ENCODE results near the gene OPRL1.

The OPRL1 gene

DNA sequence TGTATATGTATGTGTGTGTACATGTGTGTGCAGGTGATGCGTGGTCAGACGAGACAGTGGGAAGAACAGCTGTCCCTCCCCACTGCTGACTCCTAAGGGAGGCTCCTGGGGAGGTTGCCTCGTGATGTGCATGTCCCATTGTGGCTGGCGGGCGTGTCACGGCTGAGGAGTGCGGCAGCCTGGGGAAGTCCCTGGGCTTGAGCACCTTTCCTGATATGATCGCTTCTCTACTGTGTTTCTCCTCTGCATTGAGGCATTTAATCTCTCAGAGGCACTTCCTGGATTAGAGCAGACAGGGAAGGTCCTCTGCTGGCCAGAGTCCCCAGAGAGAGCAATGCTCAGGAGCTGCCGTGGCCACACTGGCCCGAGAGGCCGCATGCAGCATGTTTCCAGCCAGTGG, 16.0 kb downstream of the OPRL1 start:
- no peak overlapping the region for H3K18ac ChIP-seq (ENCODE audit: low read length)
- no peak overlapping the region for H3K9ac ChIP-seq (ENCODE audit: low read length)
- no peak overlapping the region for H2BK12ac ChIP-seq (ENCODE audit: low read length)
- no peaks in the 10 kb centered on the region for H3K27me3 ChIP-seq (ENCODE audit: insufficient read depth, low read length)
- no peak overlapping the region for H2BK120ac ChIP-seq (ENCODE audit: insufficient read depth, low read length, poor library complexity)
- WGBS (ENCODE audit: extremely low coverage, insufficient coverage, insufficient read length), result no CpG with 5 or more reads among the region's 11 CpGs
- H2AK5ac ChIP-seq (ENCODE audit: low read length), result no peak overlapping the region
- no peak overlapping the region for H4K91ac ChIP-seq (ENCODE audit: low read depth, low read length)
- H3K4me2 ChIP-seq (ENCODE audit: low read length), result no peak overlapping the region
- no peak overlapping the region for H4K8ac ChIP-seq (ENCODE audit: low read depth, low read length)
- no peaks in the 10 kb centered on the region for H3K4me1 ChIP-seq (ENCODE audit: control insufficient read depth in 1 of 2, insufficient read depth in 2 of 2, low read length in 2 of 2)
- H3K36me3 ChIP-seq (ENCODE audit: control insufficient read depth in 1 of 2, insufficient read depth in 2 of 2, low read length in 2 of 2), result no peaks in the 10 kb centered on the region
- H3K14ac ChIP-seq (ENCODE audit: low read length), result no peak overlapping the region
- no peak overlapping the region for H3K4me3 ChIP-seq (ENCODE audit: low read depth, low read length)
- H4K12ac ChIP-seq (ENCODE audit: low read depth, low read length), result no peak overlapping the region
- no peak overlapping the region for H3K23ac ChIP-seq (ENCODE audit: low read length)
- H3K79me1 ChIP-seq (ENCODE audit: low read length), result no peaks in the 10 kb centered on the region
- no peak overlapping the region for H2BK5ac ChIP-seq (ENCODE audit: low read depth, low read length, poor library complexity)
- no peak overlapping the region for H3K4ac ChIP-seq (ENCODE audit: low read depth, low read length)
- no peak overlapping the region for H3K27ac ChIP-seq (ENCODE audit: low read depth, low read length)
- no peak overlapping the region for H2AFZ ChIP-seq (ENCODE audit: insufficient read depth, low read length, poor library complexity)
- peaks cover 11% of the 10 kb centered on the region for H3K9me3 ChIP-seq (ENCODE audit: insufficient read depth, low read depth, low read length)
- no peak for DNase-seq
- H3K79me2 ChIP-seq (ENCODE audit: control insufficient read depth, insufficient read depth, low read length, poor library complexity), result no peaks in the 10 kb centered on the region

DNA sequence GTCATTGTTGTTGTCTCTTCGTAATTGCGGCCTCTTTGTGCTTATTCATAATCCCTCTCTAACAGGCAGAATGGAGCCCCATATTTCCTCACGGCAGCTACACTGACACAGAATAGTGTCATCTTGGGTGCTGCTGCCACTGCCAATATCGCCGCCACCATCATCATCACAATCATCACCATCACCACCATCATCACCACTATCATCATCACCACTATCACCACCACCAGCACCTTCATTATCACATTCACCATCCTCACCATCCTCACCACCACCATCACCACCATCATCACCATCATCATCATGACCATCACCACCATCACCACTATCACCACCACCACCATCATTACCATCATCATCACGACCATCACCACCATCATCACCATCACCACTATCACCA, 16.7 kb downstream of the OPRL1 start:
- Histone ChIP-seq H2BK120ac (ENCODE audit: insufficient read depth, low read length, poor library complexity) (no peak overlapping the region), H4K91ac (ENCODE audit: low read depth, low read length) (no peak overlapping the region), H3K14ac (ENCODE audit: low read length) (no peak overlapping the region), H3K4me2 (ENCODE audit: low read length) (no peak overlapping the region), H4K12ac (ENCODE audit: low read depth, low read length) (no peak overlapping the region), H3K9ac (ENCODE audit: low read length) (no peak overlapping the region), H4K8ac (ENCODE audit: low read depth, low read length) (no peak overlapping the region), H3K4ac (ENCODE audit: low read depth, low read length) (no peak overlapping the region), H2AFZ (ENCODE audit: insufficient read depth, low read length, poor library complexity) (no peak overlapping the region), H3K9me3 (ENCODE audit: insufficient read depth, low read depth, low read length) (peaks cover 11% of the 10 kb centered on the region), H3K27ac (ENCODE audit: low read depth, low read length) (no peak overlapping the region), H3K4me3 (ENCODE audit: low read depth, low read length) (no peak overlapping the region), H3K27me3 (ENCODE audit: insufficient read depth, low read length) (no peaks in the 10 kb centered on the region), H2BK12ac (ENCODE audit: low read length) (no peak overlapping the region), H3K18ac (ENCODE audit: low read length) (no peak overlapping the region), H3K4me1 (ENCODE audit: control insufficient read depth in 1 of 2, insufficient read depth in 2 of 2, low read length in 2 of 2) (no peaks in the 10 kb centered on the region), H3K36me3 (ENCODE audit: control insufficient read depth in 1 of 2, insufficient read depth in 2 of 2, low read length in 2 of 2) (no peaks in the 10 kb centered on the region), H3K79me2 (ENCODE audit: control insufficient read depth, insufficient read depth, low read length, poor library complexity) (no peaks in the 10 kb centered on the region), H2BK5ac (ENCODE audit: low read depth, low read length, poor library complexity) (no peak overlapping the region), H3K23ac (ENCODE audit: low read length) (no peak overlapping the region), H3K79me1 (ENCODE audit: low read length) (no peaks in the 10 kb centered on the region), H2AK5ac (ENCODE audit: low read length) (no peak overlapping the region)
- WGBS (ENCODE audit: extremely low coverage, insufficient coverage, insufficient read length), result no CpG with 5 or more reads among the region's 6 CpGs
- DNase-seq, result no peak

DNA sequence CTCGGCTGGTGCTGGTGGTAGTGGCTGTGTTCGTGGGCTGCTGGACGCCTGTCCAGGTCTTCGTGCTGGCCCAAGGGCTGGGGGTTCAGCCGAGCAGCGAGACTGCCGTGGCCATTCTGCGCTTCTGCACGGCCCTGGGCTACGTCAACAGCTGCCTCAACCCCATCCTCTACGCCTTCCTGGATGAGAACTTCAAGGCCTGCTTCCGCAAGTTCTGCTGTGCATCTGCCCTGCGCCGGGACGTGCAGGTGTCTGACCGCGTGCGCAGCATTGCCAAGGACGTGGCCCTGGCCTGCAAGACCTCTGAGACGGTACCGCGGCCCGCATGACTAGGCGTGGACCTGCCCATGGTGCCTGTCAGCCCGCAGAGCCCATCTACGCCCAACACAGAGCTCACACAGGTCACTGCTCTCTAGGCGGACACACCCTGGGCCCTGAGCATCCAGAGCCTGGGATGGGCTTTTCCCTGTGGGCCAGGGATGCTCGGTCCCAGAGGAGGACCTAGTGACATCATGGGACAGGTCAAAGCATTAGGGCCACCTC, 18.7 kb downstream of the OPRL1 start:
- Histone ChIP-seq H3K79me2 (ENCODE audit: control insufficient read depth, insufficient read depth, low read length, poor library complexity) (no peaks in the 10 kb centered on the region), H3K9ac (ENCODE audit: low read length) (no peak overlapping the region), H4K91ac (ENCODE audit: low read depth, low read length) (no peak overlapping the region), H2BK120ac (ENCODE audit: insufficient read depth, low read length, poor library complexity) (no peak overlapping the region), H2BK12ac (ENCODE audit: low read length) (no peak overlapping the region), H3K79me1 (ENCODE audit: low read length) (no peaks in the 10 kb centered on the region), H3K4me1 (ENCODE audit: control insufficient read depth in 1 of 2, insufficient read depth in 2 of 2, low read length in 2 of 2) (peaks cover 0 to 2% of the 10 kb centered on the region in 2 experiments), H3K4ac (ENCODE audit: low read depth, low read length) (no peak overlapping the region), H4K8ac (ENCODE audit: low read depth, low read length) (no peak overlapping the region), H2AFZ (ENCODE audit: insufficient read depth, low read length, poor library complexity) (no peak overlapping the region), H3K36me3 (ENCODE audit: control insufficient read depth in 1 of 2, insufficient read depth in 2 of 2, low read length in 2 of 2) (no peaks in the 10 kb centered on the region), H3K18ac (ENCODE audit: low read length) (no peak overlapping the region), H3K27me3 (ENCODE audit: insufficient read depth, low read length) (peaks cover 6% of the 10 kb centered on the region), H3K14ac (ENCODE audit: low read length) (no peak overlapping the region), H2AK5ac (ENCODE audit: low read length) (no peak overlapping the region), H3K23ac (ENCODE audit: low read length) (no peak overlapping the region), H2BK5ac (ENCODE audit: low read depth, low read length, poor library complexity) (no peak overlapping the region), H3K27ac (ENCODE audit: low read depth, low read length) (no peak overlapping the region), H4K12ac (ENCODE audit: low read depth, low read length) (no peak overlapping the region), H3K4me3 (ENCODE audit: low read depth, low read length) (no peak overlapping the region), H3K4me2 (ENCODE audit: low read length) (no peak overlapping the region), H3K9me3 (ENCODE audit: insufficient read depth, low read depth, low read length) (peaks cover 11% of the 10 kb centered on the region)
- no CpG with 5 or more reads among the region's 28 CpGs for WGBS (ENCODE audit: extremely low coverage, insufficient coverage, insufficient read length)
- no peak for DNase-seq

DNA sequence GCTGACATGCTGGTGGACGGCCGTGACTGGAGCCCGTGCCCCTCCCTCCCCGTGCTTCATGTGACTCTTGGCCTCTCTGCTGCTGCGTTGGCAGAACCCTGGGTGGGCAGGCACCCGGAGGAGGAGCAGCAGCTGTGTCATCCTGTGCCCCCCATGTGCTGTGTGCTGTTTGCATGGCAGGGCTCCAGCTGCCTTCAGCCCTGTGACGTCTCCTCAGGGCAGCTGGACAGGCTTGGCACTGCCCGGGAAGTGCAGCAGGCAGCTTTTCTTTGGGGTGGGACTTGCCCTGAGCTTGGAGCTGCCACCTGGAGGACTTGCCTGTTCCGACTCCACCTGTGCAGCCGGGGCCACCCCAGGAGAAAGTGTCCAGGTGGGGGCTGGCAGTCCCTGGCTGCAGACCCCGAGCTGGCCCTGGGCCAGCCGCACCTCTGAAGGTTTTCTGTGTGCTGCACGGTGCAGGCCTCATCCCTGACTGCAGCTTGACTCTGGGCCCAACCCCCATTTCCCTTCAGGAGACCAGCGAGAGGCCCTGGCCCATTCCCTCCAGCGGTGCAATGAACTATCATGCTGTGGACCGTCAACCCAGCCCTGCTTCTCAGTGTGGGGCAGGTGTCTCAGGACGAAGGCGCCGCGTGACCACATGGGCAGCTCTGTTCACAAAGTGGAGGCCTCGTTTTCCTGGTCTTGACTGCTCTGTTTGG, 19.4 kb downstream of the OPRL1 start:
- Histone ChIP-seq H3K27ac (ENCODE audit: low read depth, low read length) (no peak overlapping the region), H2AFZ (ENCODE audit: insufficient read depth, low read length, poor library complexity) (no peak overlapping the region), H3K4me1 (ENCODE audit: control insufficient read depth in 1 of 2, insufficient read depth in 2 of 2, low read length in 2 of 2) (peaks cover 0 to 2% of the 10 kb centered on the region in 2 experiments), H2BK5ac (ENCODE audit: low read depth, low read length, poor library complexity) (no peak overlapping the region), H3K4ac (ENCODE audit: low read depth, low read length) (no peak overlapping the region), H3K79me1 (ENCODE audit: low read length) (no peaks in the 10 kb centered on the region), H3K27me3 (ENCODE audit: insufficient read depth, low read length) (peaks cover 6% of the 10 kb centered on the region), H3K36me3 (ENCODE audit: control insufficient read depth in 1 of 2, insufficient read depth in 2 of 2, low read length in 2 of 2) (no peaks in the 10 kb centered on the region), H3K23ac (ENCODE audit: low read length) (no peak overlapping the region), H3K4me2 (ENCODE audit: low read length) (no peak overlapping the region), H4K8ac (ENCODE audit: low read depth, low read length) (no peak overlapping the region), H4K91ac (ENCODE audit: low read depth, low read length) (no peak overlapping the region), H2BK120ac (ENCODE audit: insufficient read depth, low read length, poor library complexity) (no peak overlapping the region), H2BK12ac (ENCODE audit: low read length) (no peak overlapping the region), H2AK5ac (ENCODE audit: low read length) (no peak overlapping the region), H3K4me3 (ENCODE audit: low read depth, low read length) (no peak overlapping the region), H4K12ac (ENCODE audit: low read depth, low read length) (no peak overlapping the region), H3K14ac (ENCODE audit: low read length) (no peak overlapping the region), H3K79me2 (ENCODE audit: control insufficient read depth, insufficient read depth, low read length, poor library complexity) (no peaks in the 10 kb centered on the region), H3K9ac (ENCODE audit: low read length) (no peak overlapping the region), H3K18ac (ENCODE audit: low read length) (no peak overlapping the region), H3K9me3 (ENCODE audit: insufficient read depth, low read depth, low read length) (peaks cover 11% of the 10 kb centered on the region)
- WGBS (ENCODE audit: extremely low coverage, insufficient coverage, insufficient read length), result no CpG with 5 or more reads among the region's 21 CpGs
- no peak for DNase-seq
